Activated CD4-positive, alpha-beta T cell treated with anti-CD3 and anti-CD28 coated beads for 36 hours (primary cell): ENCODE measurements around the gene PTPRB. TPM values are rescaled to one million over a fixed set of nuclear protein-coding genes. Genes with fewer than 3 reads are reported as not detected.

Source experiments
- ATAC-seq: fragments of 200-7000 bp; cut with Tn5 transposase; one replicate; pipeline ENCODE4 v1.10.0; 2021; ENCODE audit warnings: mild to moderate bottlenecking, moderate library complexity
- CTCF ChIA-PET: fragments of 350-600 bp; sonication (Branson Sonifier 250); formaldehyde crosslinking; loops from one replicate; lab custom pipeline; 2021; ENCODE audit warnings: antibody characterized with exemption; lab: Charles Lee
- POLR2A ChIA-PET: fragments of 350-600 bp; sonication (Branson Sonifier 250); formaldehyde crosslinking; loops from one replicate; lab custom pipeline; 2021; ENCODE audit warnings: antibody characterized with exemption, inconsistent platforms; lab: Charles Lee
- DNase-seq: peaks from one replicate; pipeline ENCODE4 v3.0.0-alpha.2; 2020
- H3K27ac Mint-ChIP-seq: one replicate; pipeline ENCODE4 v1.8.0; 2021; ENCODE audit warnings: mixed read lengths
- H3K27me3 Mint-ChIP-seq: one replicate; pipeline ENCODE4 v1.8.0; 2021; ENCODE audit warnings: mixed read lengths
- H3K36me3 Mint-ChIP-seq: one replicate; pipeline ENCODE4 v1.8.0; 2021; ENCODE audit warnings: low read depth, mixed read lengths
- H3K4me1 Mint-ChIP-seq: one replicate; pipeline ENCODE4 v1.8.0; 2021; ENCODE audit warnings: mixed read lengths
- H3K4me3 Mint-ChIP-seq: one replicate; pipeline ENCODE4 v1.8.0; 2021; ENCODE audit warnings: mild to moderate bottlenecking, moderate library complexity, mixed read lengths
- H3K9me3 Mint-ChIP-seq: one replicate; pipeline ENCODE4 v1.8.0; 2021; ENCODE audit warnings: low read depth, mixed read lengths
- intact Hi-C, 2 experiments: fragments of 100-400 bp; cut with DNase I in 1 of 2; cut with micrococcal nuclease in 1 of 2; formaldehyde crosslinking; loops; one replicate each; pipeline versions ENCODE4 v1.14.2 to v1.15.1; 2022 to 2024; cut with DNase I, micrococcal nuclease
- total RNA-seq, 2 experiments: library from RNA; stranded (reverse); gene quantifications; one replicate each; pipeline ENCODE4 v1.2.3, GENCODE V29; 2021

The PTPRB gene
- total RNA-seq, 2 experiments from 2014 or later, result not detected

- no peak for ATAC-seq
- Mint-ChIP-seq H3K9me3 (no peaks in the 10 kb centered on the region), H3K36me3 (no peaks in the 10 kb centered on the region), H3K4me1 (peaks cover 2% of the 10 kb centered on the region), H3K27me3 (peaks cover 11% of the 10 kb centered on the region), H3K27ac (no peak overlapping the region), H3K4me3 (no peak overlapping the region)
- intact Hi-C loops, result no loop called here
- ChIA-PET CTCF (interaction anchor here (0.6 kb wide), 1 partner anchor 32 kb away, joined by 3 read pairs; no protein-coding TSS in a partner anchor), POLR2A (no interaction called here)
- DNase-seq, result no peak
Measured at GRCh38 chr12:70641691-70642090, 4.5 kb upstream of the PTPRB start.

- ATAC-seq, result no peak
- H3K27me3 Mint-ChIP-seq, result peaks cover 9% of the 10 kb centered on the region
Measured at GRCh38 chr12:70640901-70641300, 3.7 kb upstream of the PTPRB start.

GRCh38 chr12:70639535-70639934 lies 2.3 kb upstream of the PTPRB start:
- Mint-ChIP-seq H3K4me3 (no peak overlapping the region), H3K4me1 (no peaks in the 10 kb centered on the region), H3K27me3 (peaks cover 12% of the 10 kb centered on the region), H3K9me3 (no peaks in the 10 kb centered on the region), H3K27ac (no peak overlapping the region), H3K36me3 (no peaks in the 10 kb centered on the region)
- DNase-seq, result no peak
- ChIA-PET CTCF (no interaction called here), POLR2A (no interaction called here)
- ATAC-seq, result no peak
- intact Hi-C loops, result no loop called here

More at GRCh38 chr12:70640901-70641300, 3.7 kb upstream of the PTPRB start:
- no peak for DNase-seq
- intact Hi-C loops, result no loop called here
- Mint-ChIP-seq H3K27ac (no peak overlapping the region), H3K4me1 (peaks cover under 1% of the 10 kb centered on the region), H3K36me3 (no peaks in the 10 kb centered on the region), H3K4me3 (no peak overlapping the region), H3K9me3 (no peaks in the 10 kb centered on the region)
- ChIA-PET POLR2A (no interaction called here), CTCF (interaction anchor here (0.6 kb wide), 1 partner anchor 33 kb away, joined by 3 read pairs; no protein-coding TSS in a partner anchor)

- DNase-seq, result no peak
- CTCF ChIA-PET, result interaction anchor here (0.5 kb wide), 1 partner anchor 14 kb away, joined by 4 read pairs; no protein-coding TSS in a partner anchor
- intact Hi-C loops, result no loop called here
Measured at GRCh38 chr12:70638639-70639360, 1.6 kb upstream of the PTPRB start.

GRCh38 chr12:70635755-70636154 lies 1.5 kb downstream of the PTPRB start:
- H3K27ac Mint-ChIP-seq, result no peak overlapping the region
- POLR2A ChIA-PET, result no interaction called here
- DNase-seq (no peak), ATAC-seq (no peak)
- peaks cover 10% of the 10 kb centered on the region for H3K27me3 Mint-ChIP-seq
- no peak overlapping the region for H3K4me3 Mint-ChIP-seq
- H3K9me3 Mint-ChIP-seq, result no peaks in the 10 kb centered on the region
- no peaks in the 10 kb centered on the region for H3K36me3 Mint-ChIP-seq
- intact Hi-C loops, result no loop called here
- no peaks in the 10 kb centered on the region for H3K4me1 Mint-ChIP-seq
- CTCF ChIA-PET, result interaction anchor here (0.7 to 1.0 kb wide), 2 partner anchors 10 to 296 kb away, joined by 3 to 6 read pairs; no protein-coding TSS in a partner anchor

More at GRCh38 chr12:70638639-70639360, 1.6 kb upstream of the PTPRB start:
- ATAC-seq, result no peak
- Mint-ChIP-seq H3K36me3 (no peaks in the 10 kb centered on the region), H3K4me3 (no peak overlapping the region), H3K27ac (no peak overlapping the region), H3K9me3 (no peaks in the 10 kb centered on the region), H3K4me1 (no peaks in the 10 kb centered on the region), H3K27me3 (peaks cover 12% of the 10 kb centered on the region)
- POLR2A ChIA-PET, result no interaction called here

GRCh38 chr12:70628701-70629480 lies 8.3 kb downstream of the PTPRB start:
- no peaks in the 10 kb centered on the region for H3K4me1 Mint-ChIP-seq
- peaks cover 5% of the 10 kb centered on the region for H3K9me3 Mint-ChIP-seq
- peaks cover 8% of the 10 kb centered on the region for H3K27me3 Mint-ChIP-seq
- DNase-seq (no peak), ATAC-seq (no peak)
- CTCF ChIA-PET, result no interaction called here
- H3K36me3 Mint-ChIP-seq, result no peaks in the 10 kb centered on the region
- H3K27ac Mint-ChIP-seq, result no peak overlapping the region
- POLR2A ChIA-PET, result no interaction called here
- intact Hi-C loops, result no loop called here
- H3K4me3 Mint-ChIP-seq, result no peak overlapping the region

- no peak for ATAC-seq
- H3K9me3 Mint-ChIP-seq, result peaks cover 5% of the 10 kb centered on the region
Measured at GRCh38 chr12:70627677-70628076, 9.6 kb downstream of the PTPRB start.

GRCh38 chr12:70626180-70626579 lies 11.0 kb downstream of the PTPRB start:
- ATAC-seq (no peak), DNase-seq (no peak)
- ChIA-PET CTCF (no interaction called here), POLR2A (no interaction called here)
- peaks cover 5% of the 10 kb centered on the region for H3K9me3 Mint-ChIP-seq
- H3K27me3 Mint-ChIP-seq, result peaks cover 8% of the 10 kb centered on the region
- H3K4me3 Mint-ChIP-seq, result no peak overlapping the region
- no peak overlapping the region for H3K27ac Mint-ChIP-seq
- no peaks in the 10 kb centered on the region for H3K4me1 Mint-ChIP-seq
- intact Hi-C loops, result no loop called here
- no peaks in the 10 kb centered on the region for H3K36me3 Mint-ChIP-seq

More at GRCh38 chr12:70627677-70628076, 9.6 kb downstream of the PTPRB start:
- no peak overlapping the region for H3K27ac Mint-ChIP-seq
- H3K4me1 Mint-ChIP-seq, result no peaks in the 10 kb centered on the region
- no peaks in the 10 kb centered on the region for H3K36me3 Mint-ChIP-seq
- CTCF ChIA-PET, result no interaction called here
- no peak for DNase-seq
- peaks cover 8% of the 10 kb centered on the region for H3K27me3 Mint-ChIP-seq
- intact Hi-C loops, result no loop called here
- H3K4me3 Mint-ChIP-seq, result no peak overlapping the region
- POLR2A ChIA-PET, result no interaction called here

GRCh38 chr12:70619471-70620152 lies 17.6 kb downstream of the PTPRB start:
- no peak for DNase-seq
- Mint-ChIP-seq H3K27ac (no peak overlapping the region), H3K36me3 (no peaks in the 10 kb centered on the region), H3K4me1 (no peaks in the 10 kb centered on the region), H3K4me3 (no peak overlapping the region), H3K9me3 (no peaks in the 10 kb centered on the region), H3K27me3 (peaks cover 8% of the 10 kb centered on the region)
- ChIA-PET POLR2A (no interaction called here), CTCF (no interaction called here)
- intact Hi-C loops, result no loop called here
- no peak for ATAC-seq

- Mint-ChIP-seq H3K9me3 (no peaks in the 10 kb centered on the region), H3K36me3 (no peaks in the 10 kb centered on the region), H3K4me1 (no peaks in the 10 kb centered on the region), H3K4me3 (no peak overlapping the region), H3K27me3 (peaks cover 6% of the 10 kb centered on the region), H3K27ac (no peak overlapping the region)
- CTCF ChIA-PET, result no interaction called here
- POLR2A ChIA-PET, result no interaction called here
- DNase-seq (no peak), ATAC-seq (no peak)
- intact Hi-C loops, result no loop called here
Measured at GRCh38 chr12:70618371-70618770, 18.9 kb downstream of the PTPRB start.

- no peaks in the 10 kb centered on the region for H3K9me3 Mint-ChIP-seq
- DNase-seq (no peak), ATAC-seq (no peak)
- H3K4me1 Mint-ChIP-seq, result no peaks in the 10 kb centered on the region
- H3K27me3 Mint-ChIP-seq, result peaks cover 8% of the 10 kb centered on the region
- ChIA-PET POLR2A (no interaction called here), CTCF (no interaction called here)
- no peak overlapping the region for H3K27ac Mint-ChIP-seq
- no peak overlapping the region for H3K4me3 Mint-ChIP-seq
- H3K36me3 Mint-ChIP-seq, result no peaks in the 10 kb centered on the region
- intact Hi-C loops, result no loop called here
Measured at GRCh38 chr12:70617450-70617849, 19.8 kb downstream of the PTPRB start.
